Vagina (tissue), 2 donors: Measurements from ENCODE around the gene LTV1. TPM values are rescaled to one million over a fixed set of nuclear protein-coding genes. Genes with fewer than 3 reads are reported as not detected.

Experiments
- DNase-seq, 2 donors: peaks; one replicate each; pipeline ENCODE4 v3.0.0-alpha.2; 2017; ENCODE audit errors: extremely low spot score in 2 of 2
- H3K27ac ChIP-seq: fragments of 200-600 bp; sonication (generic); one replicate; pipeline ENCODE4 v1.5.1; 2019
- H3K27me3 ChIP-seq: fragments of 200-600 bp; sonication (generic); one replicate; pipeline ENCODE4 v1.5.1; 2019
- H3K36me3 ChIP-seq, 2 donors: fragments of 200-600 bp; sonication (generic); one replicate each; pipeline ENCODE4 v1.5.1; 2017 to 2019
- H3K4me1 ChIP-seq: fragments of 200-600 bp; sonication (generic); one replicate; pipeline ENCODE4 v1.5.1; 2019
- H3K4me3 ChIP-seq, 2 donors: fragments of 200-600 bp; sonication (generic); 1 replicate in 1 of 2; 2 replicates in 1 of 2; pipeline ENCODE4 v1.5.1; 2016 to 2019
- H3K9me3 ChIP-seq: fragments of 200-600 bp; sonication (generic); one replicate; pipeline ENCODE4 v1.5.1; 2019
- POLR2A ChIP-seq, 2 donors: fragments of 450-650 bp; IDR thresholded peaks; one replicate each; pipeline ENCODE4 v1.6.1; 2017; ENCODE audit warnings: antibody characterized with exemption in 2 of 2, mild to moderate bottlenecking in 2 of 2, moderate library complexity in 2 of 2
- POLR2AphosphoS5 ChIP-seq, 2 donors: sonication (generic); formaldehyde crosslinking; IDR thresholded peaks; one replicate each; pipeline ENCODE4 v1.9.0; 2017; ENCODE audit warnings: antibody characterized with exemption in 2 of 2, mild to moderate bottlenecking in 2 of 2, low read depth in 1 of 2; ENCODE audit not compliant: insufficient read depth in 1 of 2
- intact Hi-C: fragments of 100-400 bp; cut with DNase I; formaldehyde crosslinking; loops from one replicate; pipeline ENCODE4 v1.15.1; 2023
- total RNA-seq: library from RNA; depleted of rRNA; stranded (reverse); fragments of >200 nt; gene quantifications from one replicate; pipeline ENCODE4 v1.2.3, GENCODE V29; 2016
- TF ChIP-seq, protein P1 (sequence below), 3 experiments: fragments of 450-650 bp in 2 of 3; fragments of 200-600 bp in 1 of 3; sonication (generic) in 1 of 3; IDR thresholded peaks; one replicate each; pipeline ENCODE4 v1.5.1; 2017 to 2019; ENCODE audit warnings: antibody characterized with exemption in 3 of 3, mild to moderate bottlenecking in 2 of 3, moderate library complexity in 2 of 3

LTV1 gene
- total RNA-seq, 1 donor from 2014 or later, result 23.3 TPM

DNA sequence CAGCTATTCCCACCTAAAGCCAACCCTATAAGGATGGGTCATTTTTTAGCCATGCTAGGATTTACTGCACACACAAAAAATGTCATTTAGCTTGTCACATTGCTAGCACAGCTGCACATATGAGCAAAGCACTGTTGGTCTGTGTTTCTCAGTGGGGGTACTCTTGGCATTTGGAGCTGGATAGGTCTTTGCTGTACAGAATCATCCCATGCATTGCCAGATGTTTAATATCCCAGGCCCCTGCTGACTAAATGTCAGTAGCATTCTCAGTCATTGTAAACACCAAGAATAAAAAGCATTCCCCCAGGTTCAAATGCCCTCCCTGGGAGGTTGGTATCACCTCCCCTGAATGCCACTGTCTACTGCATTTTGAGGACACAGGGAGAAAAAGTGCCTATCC is 14.6 kb upstream of the LTV1 start:
- Histone ChIP-seq H3K27ac (no peak overlapping the region), H3K36me3 (no peaks in the 10 kb centered on the region), H3K4me1 (no peaks in the 10 kb centered on the region), H3K4me3 (no peak overlapping the region), H3K9me3 (no peaks in the 10 kb centered on the region), H3K27me3 (no peaks in the 10 kb centered on the region)
- DNase-seq, result no peak
- TF ChIP-seq, protein P1, sequence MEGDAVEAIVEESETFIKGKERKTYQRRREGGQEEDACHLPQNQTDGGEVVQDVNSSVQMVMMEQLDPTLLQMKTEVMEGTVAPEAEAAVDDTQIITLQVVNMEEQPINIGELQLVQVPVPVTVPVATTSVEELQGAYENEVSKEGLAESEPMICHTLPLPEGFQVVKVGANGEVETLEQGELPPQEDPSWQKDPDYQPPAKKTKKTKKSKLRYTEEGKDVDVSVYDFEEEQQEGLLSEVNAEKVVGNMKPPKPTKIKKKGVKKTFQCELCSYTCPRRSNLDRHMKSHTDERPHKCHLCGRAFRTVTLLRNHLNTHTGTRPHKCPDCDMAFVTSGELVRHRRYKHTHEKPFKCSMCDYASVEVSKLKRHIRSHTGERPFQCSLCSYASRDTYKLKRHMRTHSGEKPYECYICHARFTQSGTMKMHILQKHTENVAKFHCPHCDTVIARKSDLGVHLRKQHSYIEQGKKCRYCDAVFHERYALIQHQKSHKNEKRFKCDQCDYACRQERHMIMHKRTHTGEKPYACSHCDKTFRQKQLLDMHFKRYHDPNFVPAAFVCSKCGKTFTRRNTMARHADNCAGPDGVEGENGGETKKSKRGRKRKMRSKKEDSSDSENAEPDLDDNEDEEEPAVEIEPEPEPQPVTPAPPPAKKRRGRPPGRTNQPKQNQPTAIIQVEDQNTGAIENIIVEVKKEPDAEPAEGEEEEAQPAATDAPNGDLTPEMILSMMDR (IDR thresholded peaks at IDR 0.05), result no peak
- no peak for TF ChIP-seq POLR2A (IDR thresholded peaks at IDR 0.05)
- no peak for TF ChIP-seq POLR2AphosphoS5 (IDR thresholded peaks at IDR 0.05; ENCODE audit: insufficient read depth in 1 of 2, low read depth in 1 of 2)
- intact Hi-C loops, result no loop called here

DNA sequence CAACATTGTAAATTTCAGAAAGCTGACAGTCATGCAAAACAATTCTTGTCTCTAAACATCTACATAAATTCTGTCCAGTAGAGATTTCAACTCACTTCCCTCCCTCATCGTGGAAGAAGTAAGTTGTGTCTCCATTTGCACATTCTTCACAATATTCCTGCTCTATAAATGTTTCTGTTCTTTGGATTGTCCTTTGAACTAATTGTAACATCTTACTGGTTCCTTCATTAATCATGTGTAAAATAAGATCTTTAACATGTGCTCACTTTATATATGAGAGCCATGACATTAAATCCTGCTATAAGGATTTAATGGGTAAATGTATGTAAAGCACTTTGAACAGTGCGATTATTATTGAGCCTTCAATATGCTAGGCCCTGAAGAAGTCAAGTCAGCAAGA is 7.0 kb upstream of the LTV1 start:
- Histone ChIP-seq H3K9me3 (no peaks in the 10 kb centered on the region), H3K4me1 (no peaks in the 10 kb centered on the region), H3K27ac (no peak overlapping the region), H3K36me3 (no peaks in the 10 kb centered on the region), H3K27me3 (no peaks in the 10 kb centered on the region), H3K4me3 (no peak overlapping the region)
- TF ChIP-seq, protein P1 (IDR thresholded peaks at IDR 0.05), result no peak
- TF ChIP-seq POLR2AphosphoS5 (IDR thresholded peaks at IDR 0.05; ENCODE audit: insufficient read depth in 1 of 2, low read depth in 1 of 2), result no peak
- intact Hi-C loops, result no loop called here
- DNase-seq, result no peak

DNA sequence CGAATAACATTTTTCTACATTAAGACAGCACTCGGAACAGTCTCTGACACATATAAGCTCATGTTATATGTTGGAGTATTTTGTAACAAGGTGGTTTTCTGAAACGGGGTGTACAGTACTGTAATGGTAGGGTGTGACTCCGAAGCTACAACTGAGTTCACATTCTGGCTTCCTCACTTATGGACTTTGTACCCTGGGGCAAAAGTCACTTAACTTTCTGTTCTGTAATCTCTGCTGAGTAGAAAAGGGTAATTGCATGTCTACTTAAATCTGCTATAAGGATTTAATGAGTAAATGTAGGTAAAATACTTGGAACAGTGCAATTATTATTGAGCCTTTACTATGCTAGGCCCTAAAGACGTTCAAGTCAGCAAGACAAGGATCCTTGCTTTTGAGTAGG is 4.7 kb upstream of the LTV1 start:
- no peak overlapping the region for H3K27ac ChIP-seq
- TF ChIP-seq POLR2AphosphoS5 (IDR thresholded peaks at IDR 0.05; ENCODE audit: insufficient read depth in 1 of 2, low read depth in 1 of 2) (no peak), POLR2A (IDR thresholded peaks at IDR 0.05) (no peak)
- TF ChIP-seq, protein P1 (IDR thresholded peaks at IDR 0.05), result no peak

DNA sequence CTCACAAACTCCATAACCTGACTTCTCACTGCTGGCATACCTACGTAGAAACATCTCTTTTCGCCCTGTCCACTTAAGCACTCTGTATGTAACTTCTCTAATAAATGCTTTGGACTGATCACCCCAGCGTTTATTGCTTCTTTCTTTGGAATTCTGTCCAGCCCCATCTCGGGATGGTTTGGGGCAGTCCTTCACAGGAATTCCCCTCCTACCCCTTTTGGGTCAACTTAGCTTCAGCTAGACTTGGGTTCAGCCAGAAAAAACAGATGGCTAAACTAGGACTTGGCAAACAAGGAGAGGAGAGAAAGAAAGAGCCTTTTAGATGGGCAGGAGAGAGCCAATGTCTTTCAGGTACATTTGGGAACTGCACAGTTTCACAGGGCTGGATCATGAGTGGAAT is 3.9 kb upstream of the LTV1 start:
- TF ChIP-seq POLR2AphosphoS5 (IDR thresholded peaks at IDR 0.05; ENCODE audit: insufficient read depth in 1 of 2, low read depth in 1 of 2), result no peak
- no peak for TF ChIP-seq POLR2A (IDR thresholded peaks at IDR 0.05)
- TF ChIP-seq, protein P1 (IDR thresholded peaks at IDR 0.05), result no peak
- intact Hi-C loops, result no loop called here
- no peak overlapping the region for H3K27ac ChIP-seq
- no peaks in the 10 kb centered on the region for H3K36me3 ChIP-seq
- H3K4me1 ChIP-seq, result peaks cover 14% of the 10 kb centered on the region
- no peak overlapping the region for H3K4me3 ChIP-seq
- H3K9me3 ChIP-seq, result no peaks in the 10 kb centered on the region
- H3K27me3 ChIP-seq, result no peaks in the 10 kb centered on the region
- DNase-seq, result no peak

More for the DNA sequence above, 4.7 kb upstream of the LTV1 start:
- no peak for DNase-seq
- H3K4me1 ChIP-seq, result peaks cover 7% of the 10 kb centered on the region
- H3K4me3 ChIP-seq, result no peak overlapping the region
- no peaks in the 10 kb centered on the region for H3K9me3 ChIP-seq
- no peaks in the 10 kb centered on the region for H3K36me3 ChIP-seq
- intact Hi-C loops, result no loop called here
- H3K27me3 ChIP-seq, result no peaks in the 10 kb centered on the region

DNA sequence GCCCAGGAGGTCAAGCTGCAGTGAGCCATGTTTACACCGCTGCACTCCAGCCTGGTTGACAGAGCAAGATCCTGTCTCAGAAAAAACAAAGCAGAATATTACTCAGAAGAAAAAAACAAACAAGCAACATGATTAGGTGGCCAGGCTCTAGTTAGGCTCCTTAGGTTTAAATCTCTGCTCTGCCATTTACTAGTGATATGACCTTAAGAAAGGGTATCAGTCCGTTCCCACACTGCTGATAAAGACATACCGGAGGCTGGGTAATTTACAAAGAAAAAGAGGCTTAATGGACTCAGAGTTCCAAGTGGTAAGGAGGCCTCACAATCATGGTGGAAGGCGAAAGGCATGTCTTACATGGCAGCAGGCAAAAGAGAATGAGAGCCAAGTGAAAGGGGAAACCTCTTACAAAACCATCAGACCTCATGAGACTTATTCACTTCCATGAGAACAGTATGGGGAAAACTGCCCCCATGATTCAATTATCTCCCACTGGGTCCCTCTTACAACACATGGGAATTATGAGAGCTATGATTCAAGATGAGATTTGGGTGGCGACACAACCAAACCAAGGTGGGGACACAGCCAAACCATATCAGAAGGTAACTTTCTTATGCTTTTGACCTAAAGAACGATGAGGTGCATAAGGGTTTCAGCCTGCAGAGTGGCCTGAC is 2.4 kb upstream of the LTV1 start:
- Histone ChIP-seq H3K36me3 (peaks cover 2 to 14% of the 10 kb centered on the region in 2 donors), H3K27ac (no peak overlapping the region), H3K4me3 (no peak overlapping the region), H3K4me1 (peaks cover 26% of the 10 kb centered on the region), H3K27me3 (no peaks in the 10 kb centered on the region), H3K9me3 (no peaks in the 10 kb centered on the region)
- TF ChIP-seq POLR2A (IDR thresholded peaks at IDR 0.05) (no peak), POLR2AphosphoS5 (IDR thresholded peaks at IDR 0.05; ENCODE audit: insufficient read depth in 1 of 2, low read depth in 1 of 2) (no peak)
- TF ChIP-seq, protein P1 (IDR thresholded peaks at IDR 0.05), result no peak
- intact Hi-C loops, result loop anchor here (10.0 kb wide), 1 partner anchor 174 kb away; no protein-coding TSS in a partner anchor
- no peak for DNase-seq
